ENCODE data around the gene ZSCAN30. TPM values are rescaled to one million over a fixed set of nuclear protein-coding genes. Genes with fewer than 3 reads are reported as not detected.

ZSCAN30 gene
- total RNA-seq, 1 donor from 2014 or later = 13.3 TPM

DNA sequence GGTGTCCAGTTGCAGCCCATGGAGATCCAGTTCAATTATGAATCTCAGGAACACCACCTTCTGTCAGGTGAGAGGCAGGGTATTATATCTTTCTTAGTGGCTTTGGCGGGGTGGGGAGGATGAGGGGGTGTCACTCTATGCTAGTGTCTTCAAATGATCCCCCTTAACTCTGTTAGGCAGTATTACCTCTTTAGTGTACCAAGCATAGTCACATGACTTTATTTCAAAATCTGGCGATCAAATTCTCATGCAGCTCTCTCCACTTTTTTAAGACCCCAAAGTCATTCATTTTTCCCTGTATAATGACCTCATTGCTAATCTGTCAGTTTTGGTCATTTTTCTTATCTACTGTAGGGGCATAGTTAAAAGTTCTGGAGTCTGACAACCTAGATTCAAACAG is 1.1 kb upstream of the ZSCAN30 start:
- no peaks in the 10 kb centered on the region for H3K9me3 ChIP-seq (replicated peaks)
- DNase-seq = no peak
- H3K36me3 ChIP-seq = peaks cover 26% of the 10 kb centered on the region
- no peaks in the 10 kb centered on the region for H3K27me3 ChIP-seq (ENCODE audit: low read depth)
- TF ChIP-seq, protein P1, sequence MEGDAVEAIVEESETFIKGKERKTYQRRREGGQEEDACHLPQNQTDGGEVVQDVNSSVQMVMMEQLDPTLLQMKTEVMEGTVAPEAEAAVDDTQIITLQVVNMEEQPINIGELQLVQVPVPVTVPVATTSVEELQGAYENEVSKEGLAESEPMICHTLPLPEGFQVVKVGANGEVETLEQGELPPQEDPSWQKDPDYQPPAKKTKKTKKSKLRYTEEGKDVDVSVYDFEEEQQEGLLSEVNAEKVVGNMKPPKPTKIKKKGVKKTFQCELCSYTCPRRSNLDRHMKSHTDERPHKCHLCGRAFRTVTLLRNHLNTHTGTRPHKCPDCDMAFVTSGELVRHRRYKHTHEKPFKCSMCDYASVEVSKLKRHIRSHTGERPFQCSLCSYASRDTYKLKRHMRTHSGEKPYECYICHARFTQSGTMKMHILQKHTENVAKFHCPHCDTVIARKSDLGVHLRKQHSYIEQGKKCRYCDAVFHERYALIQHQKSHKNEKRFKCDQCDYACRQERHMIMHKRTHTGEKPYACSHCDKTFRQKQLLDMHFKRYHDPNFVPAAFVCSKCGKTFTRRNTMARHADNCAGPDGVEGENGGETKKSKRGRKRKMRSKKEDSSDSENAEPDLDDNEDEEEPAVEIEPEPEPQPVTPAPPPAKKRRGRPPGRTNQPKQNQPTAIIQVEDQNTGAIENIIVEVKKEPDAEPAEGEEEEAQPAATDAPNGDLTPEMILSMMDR (IDR thresholded peaks at IDR 0.05; ENCODE audit: borderline replicate concordance) = no peak
- intact Hi-C loops (cut with micrococcal nuclease) = no loop called here
- H3K4me3 ChIP-seq = peak overlapping the region; percentile 84
- no peak overlapping the region for H3K27ac ChIP-seq (replicated peaks)
- H3K4me1 ChIP-seq = peaks cover 62% of the 10 kb centered on the region

DNA sequence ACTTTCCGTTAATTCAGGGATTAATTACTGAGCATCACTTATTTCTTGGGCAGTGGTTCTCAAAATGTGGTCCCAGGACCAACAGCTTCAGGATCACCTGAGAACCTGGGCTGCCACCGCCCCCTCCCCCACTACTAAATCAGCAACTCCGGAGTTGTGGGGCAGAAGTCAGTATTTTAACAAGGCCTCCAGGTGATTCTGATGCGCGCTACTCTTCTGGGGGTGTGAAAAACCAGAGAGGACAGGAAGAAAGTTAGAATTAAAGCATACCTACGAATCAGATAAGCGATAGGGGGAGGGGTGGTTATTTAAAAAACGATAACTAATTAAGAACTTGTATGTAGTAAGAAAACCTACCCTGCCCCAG is 319 bp downstream of the ZSCAN30 start:
- intact Hi-C loops (cut with micrococcal nuclease) = no loop called here
- TF ChIP-seq, protein P1 (IDR thresholded peaks at IDR 0.05; ENCODE audit: borderline replicate concordance) = no peak
- Histone ChIP-seq H3K36me3 (peaks cover 13% of the 10 kb centered on the region), H3K4me1 (peaks cover 52% of the 10 kb centered on the region), H3K4me3 (peak overlapping the region; percentile 84), H3K27ac (replicated peaks) (peak overlapping the region; percentile 87), H3K27me3 (ENCODE audit: low read depth) (no peaks in the 10 kb centered on the region), H3K9me3 (replicated peaks) (peaks cover 8% of the 10 kb centered on the region)
- DNase-seq = no peak

DNA sequence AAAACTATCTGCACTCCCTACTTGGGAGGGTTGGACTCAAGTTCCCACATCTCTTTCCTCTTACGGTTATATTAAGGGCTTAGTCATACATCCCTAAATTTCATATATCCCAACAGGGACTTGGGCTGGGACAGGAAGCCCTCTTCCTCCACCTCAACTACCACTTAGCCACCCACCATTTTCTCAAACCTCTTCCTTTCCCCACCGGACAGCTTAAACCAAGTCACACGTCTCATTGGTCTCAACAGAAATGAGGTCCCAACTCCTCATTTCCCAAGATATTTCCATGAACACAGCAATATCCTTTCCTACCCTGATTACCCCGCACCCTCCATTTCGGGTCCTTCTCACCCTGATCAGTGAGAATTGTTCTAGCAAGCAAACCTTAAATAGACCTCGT is 736 bp downstream of the ZSCAN30 start:
- intact Hi-C loops (cut with micrococcal nuclease) = no loop called here
- Histone ChIP-seq H3K4me3 (peak overlapping the region; percentile 84), H3K36me3 (peaks cover 10% of the 10 kb centered on the region), H3K27ac (replicated peaks) (peak overlapping the region; percentile 87), H3K27me3 (ENCODE audit: low read depth) (no peaks in the 10 kb centered on the region), H3K4me1 (peaks cover 56% of the 10 kb centered on the region), H3K9me3 (replicated peaks) (peaks cover 8% of the 10 kb centered on the region)
- no peak for DNase-seq
- TF ChIP-seq, protein P1 (IDR thresholded peaks at IDR 0.05; ENCODE audit: borderline replicate concordance) = no peak

DNA sequence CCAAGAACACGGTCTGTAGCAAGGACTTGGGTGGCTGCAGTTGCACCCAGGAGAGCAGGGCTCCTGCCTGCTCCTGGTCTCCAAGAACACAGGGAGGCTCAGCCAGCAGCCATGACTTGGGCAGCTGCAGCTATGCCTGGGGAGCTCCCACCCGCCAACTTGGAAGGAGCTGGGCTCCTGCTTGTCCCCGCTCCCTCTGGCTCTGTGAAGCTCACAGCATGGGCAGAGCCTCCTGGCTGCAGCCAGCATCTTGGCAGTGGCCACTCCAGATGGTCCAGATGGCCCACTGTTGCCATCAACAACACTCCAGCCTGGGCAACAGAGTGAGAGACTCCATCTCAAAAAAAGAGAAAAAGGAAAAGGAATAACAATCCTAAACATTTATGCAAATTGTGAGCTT is 5.2 kb downstream of the ZSCAN30 start:
- DNase-seq = no peak
- intact Hi-C loops (cut with micrococcal nuclease) = no loop called here
- Histone ChIP-seq H3K4me1 (peaks cover 56% of the 10 kb centered on the region), H3K27me3 (ENCODE audit: low read depth) (no peaks in the 10 kb centered on the region), H3K9me3 (replicated peaks) (peaks cover 8% of the 10 kb centered on the region), H3K4me3 (no peak overlapping the region), H3K36me3 (peaks cover 10% of the 10 kb centered on the region), H3K27ac (replicated peaks) (no peak overlapping the region)
- TF ChIP-seq, protein P1 (IDR thresholded peaks at IDR 0.05; ENCODE audit: borderline replicate concordance) = no peak

DNA sequence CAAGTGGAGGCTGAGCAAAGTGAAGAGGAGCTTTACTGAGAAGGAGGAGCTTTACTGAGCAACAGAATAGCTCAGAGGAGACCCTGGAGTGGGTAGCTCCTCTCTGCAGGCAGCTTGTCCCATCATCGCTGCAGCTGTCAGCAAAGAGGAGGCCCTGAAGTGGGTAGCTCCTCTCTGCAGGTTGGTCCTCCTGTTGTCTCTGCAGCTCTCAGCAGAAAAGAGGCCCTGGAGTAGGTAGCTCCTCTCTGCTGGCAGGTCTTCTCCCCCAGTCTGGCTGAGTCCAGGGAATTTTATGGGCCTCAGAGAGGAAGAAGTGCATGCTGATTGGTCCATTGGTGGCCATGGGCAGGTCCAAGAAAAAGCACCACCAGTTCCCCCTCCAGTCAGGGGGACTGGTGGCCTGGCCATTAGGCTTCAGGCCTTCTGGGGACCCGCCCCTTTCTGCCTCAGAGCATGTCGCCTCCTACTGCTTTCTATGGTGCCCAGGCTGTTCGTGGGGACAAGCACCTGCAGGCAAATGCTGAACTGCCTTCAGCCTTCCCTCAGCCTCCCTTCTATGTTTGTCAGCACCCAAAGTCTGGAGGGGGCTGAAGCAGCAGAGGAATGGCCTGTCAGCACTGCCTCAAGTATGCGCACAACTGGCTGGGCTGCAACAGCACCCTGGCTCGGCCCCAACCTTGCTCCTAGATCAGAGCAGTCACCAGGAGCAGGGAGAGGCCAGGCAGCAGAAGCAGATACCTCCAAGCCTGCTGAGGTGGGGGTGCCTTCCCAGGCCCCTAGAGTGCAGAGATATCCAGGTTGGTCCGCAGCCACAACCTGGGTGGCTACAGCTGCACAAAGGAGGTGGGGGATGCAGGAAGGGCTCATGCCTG is 5.9 kb downstream of the ZSCAN30 start:
- Histone ChIP-seq H3K27ac (replicated peaks) (no peak overlapping the region), H3K9me3 (replicated peaks) (peaks cover 9% of the 10 kb centered on the region), H3K27me3 (ENCODE audit: low read depth) (no peaks in the 10 kb centered on the region), H3K4me1 (peaks cover 49% of the 10 kb centered on the region), H3K36me3 (peaks cover 10% of the 10 kb centered on the region), H3K4me3 (no peak overlapping the region)
- intact Hi-C loops (cut with micrococcal nuclease) = no loop called here
- peak; percentile 29 for DNase-seq
- TF ChIP-seq, protein P1 (IDR thresholded peaks at IDR 0.05; ENCODE audit: borderline replicate concordance) = no peak
